SK-N-SH (cell line): Measurements from ENCODE around the gene DMAP1. TPM values are rescaled to one million over a fixed set of nuclear protein-coding genes. Genes with fewer than 3 reads are reported as not detected.
A peak's percentile ranks its signal among the peaks of the same experiment; 100 is the strongest.

Experiments used
- CTCF ChIA-PET: fragments of 300-600, 350-600 bp; formaldehyde crosslinking; extraction: SDS; loops from one replicate; lab custom pipeline; 2021; lab: Yijun Ruan, JAX
- POLR2A ChIA-PET: fragments of 350-600 bp; sonication (Branson Sonifier 250); formaldehyde crosslinking; extraction: SDS; loops from one replicate; lab custom pipeline; 2020; ENCODE audit warnings: antibody characterized with exemption, inconsistent platforms; lab: Yijun Ruan, JAX
- DNase-seq: peaks from one replicate; pipeline ENCODE4 v3.0.0; 2012
- H2AFZ ChIP-seq: fragments of 200-600 bp; sonication (generic); 2 replicates; pipeline ENCODE4 v1.8.1; 2016; ENCODE audit warnings: antibody characterized with exemption, mild to moderate bottlenecking, low read depth
- H3F3A ChIP-seq: fragments of 200-600 bp; sonication (generic); replicated peaks from 2 replicates; pipeline ENCODE3; 2016; ENCODE audit warnings: antibody characterized with exemption, mild to moderate bottlenecking; ENCODE audit not compliant: insufficient read depth
- H3K27ac ChIP-seq, 2 experiments: fragments of 200-500 bp in 1 of 2; fragments of 200-600 bp in 1 of 2; sonication (Bioruptor generic) in 1 of 2; sonication (generic), shearing (Covaris generic) in 1 of 2; 2 replicates each; pipeline versions ENCODE4 v1.5.1 to v1.6.1; 2014 to 2016; ENCODE audit warnings: low read depth in 2 of 2, inconsistent platforms in 1 of 2, low read length in 1 of 2, mild to moderate bottlenecking in 1 of 2, mixed read lengths in 1 of 2
- H3K27me3 ChIP-seq: fragments of 200-600 bp; sonication (generic), shearing (Covaris generic); 2 replicates; pipeline ENCODE4 v1.6.1; 2016; ENCODE audit warnings: mixed run types; ENCODE audit not compliant: insufficient read depth
- H3K36me3 ChIP-seq, 2 experiments: fragments of 200-500 bp in 1 of 2; fragments of 200-600 bp in 1 of 2; sonication (Bioruptor generic) in 1 of 2; sonication (generic) in 1 of 2; replicated peaks in 1 of 2; 2 replicates each; pipeline versions ENCODE3 to v1.5.1; 2014 to 2016; ENCODE audit warnings: low read length in 1 of 2, mild to moderate bottlenecking in 1 of 2; ENCODE audit not compliant: insufficient read depth in 2 of 2, control insufficient read depth in 1 of 2
- H3K4me1 ChIP-seq, 2 experiments: fragments of 200-500 bp in 1 of 2; fragments of 200-600 bp in 1 of 2; sonication (Bioruptor generic) in 1 of 2; sonication (generic), shearing (Covaris generic) in 1 of 2; 2 replicates each; pipeline versions ENCODE4 v1.5.1 to v1.6.1; 2014 to 2016; ENCODE audit warnings: low read depth in 1 of 2, low read length in 1 of 2, mixed run types in 1 of 2; ENCODE audit not compliant: insufficient read depth in 2 of 2, control insufficient read depth in 1 of 2
- H3K4me2 ChIP-seq: fragments of 200-600 bp; sonication (generic), shearing (Covaris generic); 2 replicates; pipeline ENCODE4 v1.6.1; 2017; ENCODE audit warnings: mixed run types
- H3K4me3 ChIP-seq, 2 experiments: fragments of 200-500 bp in 1 of 2; fragments of 200-600 bp in 1 of 2; sonication (Bioruptor generic) in 1 of 2; sonication (generic), shearing (Covaris generic) in 1 of 2; 2 replicates each; pipeline versions ENCODE4 v1.5.1 to v1.8.1; 2014 to 2016; ENCODE audit warnings: low read depth in 2 of 2, inconsistent platforms in 1 of 2, low read length in 1 of 2, mild to moderate bottlenecking in 1 of 2, mixed read lengths in 1 of 2, moderate library complexity in 1 of 2
- H3K79me2 ChIP-seq: fragments of 200-600 bp; sonication (generic); 2 replicates; pipeline ENCODE4 v1.8.1; 2017; ENCODE audit warnings: mild to moderate bottlenecking; ENCODE audit not compliant: insufficient read depth
- H3K9ac ChIP-seq: fragments of 200-600 bp; sonication (generic); 2 replicates; pipeline ENCODE4 v1.6.1; 2017; ENCODE audit warnings: mixed run types
- H3K9me2 ChIP-seq: fragments of 200-600 bp; sonication (generic); 2 replicates; pipeline ENCODE4 v1.6.1; 2017; ENCODE audit warnings: mixed run types
- H3K9me3 ChIP-seq: fragments of 200-600 bp; sonication (generic); 2 replicates; pipeline ENCODE4 v1.6.1; 2017; ENCODE audit warnings: mixed run types, mild to moderate bottlenecking, moderate library complexity
- H4K20me1 ChIP-seq: fragments of 200-600 bp; sonication (generic); 2 replicates; pipeline ENCODE4 v1.6.1; 2017; ENCODE audit warnings: mild to moderate bottlenecking, mixed run types; ENCODE audit not compliant: insufficient read depth
- CHD2 ChIP-seq: fragments of 150-350 bp; IDR thresholded peaks from 2 replicates; pipeline ENCODE4 v1.6.1; 2018; ENCODE audit warnings: low read length; ENCODE audit not compliant: partially characterized antibody
- FOSL2 ChIP-seq: IDR thresholded peaks from 2 replicates; pipeline ENCODE4 v1.4.0; 2012; ENCODE audit warnings: low read depth, mild to moderate bottlenecking, moderate library complexity, borderline replicate concordance
- FOXJ3 ChIP-seq: sonication (generic); formaldehyde crosslinking; IDR thresholded peaks from 2 replicates; pipeline ENCODE4 v1.5.1; 2020; ENCODE audit warnings: mild to moderate bottlenecking, missing genetic modification reagents
- GATA2 ChIP-seq: sonication (generic); formaldehyde crosslinking; IDR thresholded peaks from 2 replicates; pipeline ENCODE4 v1.5.0; 2020; ENCODE audit warnings: mild to moderate bottlenecking, missing genetic modification reagents
- JUND ChIP-seq: IDR thresholded peaks from 2 replicates; pipeline ENCODE4 v1.4.0; 2012
- MEF2A ChIP-seq: IDR thresholded peaks from 2 replicates; pipeline ENCODE4 v1.4.0; 2012; ENCODE audit warnings: low read depth, borderline replicate concordance
- NFIC ChIP-seq: IDR thresholded peaks from 2 replicates; pipeline ENCODE4 v1.4.0; 2012; ENCODE audit warnings: borderline replicate concordance
- POLR2AphosphoS5 ChIP-seq: IDR thresholded peaks from 2 replicates; pipeline ENCODE4 v1.6.1; 2012; ENCODE audit warnings: low read depth, low read length
- RCOR1 ChIP-seq: fragments of 150-350 bp; IDR thresholded peaks from 2 replicates; pipeline ENCODE4 v1.6.1; 2017; ENCODE audit warnings: antibody characterized with exemption, low read length
- TAF1 ChIP-seq: IDR thresholded peaks from 2 replicates; pipeline ENCODE4 v1.6.1; 2012; ENCODE audit warnings: low read depth, mild to moderate bottlenecking, low read length, moderate library complexity, borderline replicate concordance
- TCF12 ChIP-seq: IDR thresholded peaks from 2 replicates; pipeline ENCODE4 v1.4.0; 2012
- TEAD4 ChIP-seq: IDR thresholded peaks from 2 replicates; pipeline ENCODE4 v1.4.0; 2012; ENCODE audit warnings: mild to moderate bottlenecking, borderline replicate concordance; ENCODE audit not compliant: insufficient read depth
- YY1 ChIP-seq: IDR thresholded peaks from 2 replicates; pipeline ENCODE4 v1.4.0; 2012; ENCODE audit warnings: low read depth, mild to moderate bottlenecking
- WGBS: methylation state at CpG from one replicate; pipeline ENCODE4 v1.1.6; 2017; ENCODE audit warnings: low lambda C conversion rate; 5-methylcytosine and 5-hydroxymethylcytosine counted together
- polyA plus RNA-seq, 3 experiments: library from polyadenylated mRNA; depleted of rRNA; stranded (reverse); fragments of >200 nt; gene quantifications; 2 replicates each; pipeline ENCODE4 v1.2.3, GENCODE V29; 2012
- TF ChIP-seq, protein P1 (sequence below): IDR thresholded peaks from 2 replicates; pipeline ENCODE4 v1.6.1; 2012; ENCODE audit warnings: mild to moderate bottlenecking, low read depth, low read length, moderate library complexity
- TF ChIP-seq, protein P2 (sequence below): IDR thresholded peaks from 2 replicates; pipeline ENCODE4 v1.4.0; 2012; ENCODE audit warnings: low read depth, borderline replicate concordance
- TF ChIP-seq, protein P3 (sequence below): fragments of 150-350 bp; IDR thresholded peaks from 2 replicates; pipeline ENCODE4 v1.6.1; 2016; ENCODE audit warnings: mild to moderate bottlenecking, low read depth, low read length
- TF ChIP-seq, protein P4 (sequence below): IDR thresholded peaks from 2 replicates; pipeline ENCODE4 v1.4.0; 2012; ENCODE audit warnings: low read depth, borderline replicate concordance
- TF ChIP-seq, protein P5 (sequence below): IDR thresholded peaks from 2 replicates; pipeline ENCODE4 v1.4.0; 2012; ENCODE audit warnings: low read depth

DMAP1 gene
- polyA plus RNA-seq, 1 of the 3 experiments (the other 2 are of a cell fraction): 59.6 TPM

DNA sequence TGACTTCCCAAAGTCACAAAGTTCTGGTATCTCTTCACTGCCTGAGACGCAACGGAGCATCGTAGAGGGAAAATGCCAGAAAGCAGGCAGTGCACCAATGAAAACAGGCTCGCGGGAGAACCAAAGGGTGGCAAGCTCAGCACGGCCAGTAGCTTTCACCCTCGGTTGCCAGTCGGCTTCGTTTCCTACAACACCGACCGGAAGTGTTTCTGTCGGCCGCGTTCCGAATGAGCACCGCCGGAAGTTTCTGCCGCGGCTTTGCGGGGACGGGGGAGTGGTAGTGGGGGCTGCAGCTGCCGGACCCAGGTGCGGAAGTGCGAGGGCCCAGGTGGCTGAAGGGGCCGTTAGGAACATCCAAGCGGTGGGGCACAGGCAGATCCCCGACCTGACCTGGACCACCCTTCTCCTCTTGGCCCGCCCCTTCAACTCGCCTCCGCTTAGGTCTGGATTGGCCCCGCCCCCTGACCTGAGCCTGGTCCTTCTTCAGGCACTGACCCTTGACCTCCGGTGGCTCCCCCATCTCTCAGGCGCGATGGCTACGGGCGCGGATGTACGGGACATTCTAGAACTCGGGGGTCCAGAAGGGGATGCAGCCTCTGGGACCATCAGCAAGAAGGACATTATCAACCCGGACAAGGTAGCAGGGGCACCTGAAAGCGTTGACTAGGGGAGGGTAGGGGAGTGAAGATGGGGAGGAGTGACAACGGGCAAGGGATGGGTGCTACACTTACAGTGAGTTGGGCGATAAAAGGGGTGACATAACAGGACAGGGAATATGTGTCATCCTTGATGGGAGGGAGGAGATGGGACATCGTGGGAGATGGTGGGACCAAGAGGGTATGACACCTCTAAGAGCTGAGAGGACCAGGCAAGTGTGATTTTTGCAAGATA lies at the start of gene DMAP1 (continued):
- TF ChIP-seq, protein P1, sequence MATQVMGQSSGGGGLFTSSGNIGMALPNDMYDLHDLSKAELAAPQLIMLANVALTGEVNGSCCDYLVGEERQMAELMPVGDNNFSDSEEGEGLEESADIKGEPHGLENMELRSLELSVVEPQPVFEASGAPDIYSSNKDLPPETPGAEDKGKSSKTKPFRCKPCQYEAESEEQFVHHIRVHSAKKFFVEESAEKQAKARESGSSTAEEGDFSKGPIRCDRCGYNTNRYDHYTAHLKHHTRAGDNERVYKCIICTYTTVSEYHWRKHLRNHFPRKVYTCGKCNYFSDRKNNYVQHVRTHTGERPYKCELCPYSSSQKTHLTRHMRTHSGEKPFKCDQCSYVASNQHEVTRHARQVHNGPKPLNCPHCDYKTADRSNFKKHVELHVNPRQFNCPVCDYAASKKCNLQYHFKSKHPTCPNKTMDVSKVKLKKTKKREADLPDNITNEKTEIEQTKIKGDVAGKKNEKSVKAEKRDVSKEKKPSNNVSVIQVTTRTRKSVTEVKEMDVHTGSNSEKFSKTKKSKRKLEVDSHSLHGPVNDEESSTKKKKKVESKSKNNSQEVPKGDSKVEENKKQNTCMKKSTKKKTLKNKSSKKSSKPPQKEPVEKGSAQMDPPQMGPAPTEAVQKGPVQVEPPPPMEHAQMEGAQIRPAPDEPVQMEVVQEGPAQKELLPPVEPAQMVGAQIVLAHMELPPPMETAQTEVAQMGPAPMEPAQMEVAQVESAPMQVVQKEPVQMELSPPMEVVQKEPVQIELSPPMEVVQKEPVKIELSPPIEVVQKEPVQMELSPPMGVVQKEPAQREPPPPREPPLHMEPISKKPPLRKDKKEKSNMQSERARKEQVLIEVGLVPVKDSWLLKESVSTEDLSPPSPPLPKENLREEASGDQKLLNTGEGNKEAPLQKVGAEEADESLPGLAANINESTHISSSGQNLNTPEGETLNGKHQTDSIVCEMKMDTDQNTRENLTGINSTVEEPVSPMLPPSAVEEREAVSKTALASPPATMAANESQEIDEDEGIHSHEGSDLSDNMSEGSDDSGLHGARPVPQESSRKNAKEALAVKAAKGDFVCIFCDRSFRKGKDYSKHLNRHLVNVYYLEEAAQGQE: peak; percentile 73
- TF ChIP-seq, protein P2, sequence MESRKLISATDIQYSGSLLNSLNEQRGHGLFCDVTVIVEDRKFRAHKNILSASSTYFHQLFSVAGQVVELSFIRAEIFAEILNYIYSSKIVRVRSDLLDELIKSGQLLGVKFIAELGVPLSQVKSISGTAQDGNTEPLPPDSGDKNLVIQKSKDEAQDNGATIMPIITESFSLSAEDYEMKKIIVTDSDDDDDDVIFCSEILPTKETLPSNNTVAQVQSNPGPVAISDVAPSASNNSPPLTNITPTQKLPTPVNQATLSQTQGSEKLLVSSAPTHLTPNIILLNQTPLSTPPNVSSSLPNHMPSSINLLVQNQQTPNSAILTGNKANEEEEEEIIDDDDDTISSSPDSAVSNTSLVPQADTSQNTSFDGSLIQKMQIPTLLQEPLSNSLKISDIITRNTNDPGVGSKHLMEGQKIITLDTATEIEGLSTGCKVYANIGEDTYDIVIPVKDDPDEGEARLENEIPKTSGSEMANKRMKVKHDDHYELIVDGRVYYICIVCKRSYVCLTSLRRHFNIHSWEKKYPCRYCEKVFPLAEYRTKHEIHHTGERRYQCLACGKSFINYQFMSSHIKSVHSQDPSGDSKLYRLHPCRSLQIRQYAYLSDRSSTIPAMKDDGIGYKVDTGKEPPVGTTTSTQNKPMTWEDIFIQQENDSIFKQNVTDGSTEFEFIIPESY: no peak
- TF ChIP-seq, protein P3, sequence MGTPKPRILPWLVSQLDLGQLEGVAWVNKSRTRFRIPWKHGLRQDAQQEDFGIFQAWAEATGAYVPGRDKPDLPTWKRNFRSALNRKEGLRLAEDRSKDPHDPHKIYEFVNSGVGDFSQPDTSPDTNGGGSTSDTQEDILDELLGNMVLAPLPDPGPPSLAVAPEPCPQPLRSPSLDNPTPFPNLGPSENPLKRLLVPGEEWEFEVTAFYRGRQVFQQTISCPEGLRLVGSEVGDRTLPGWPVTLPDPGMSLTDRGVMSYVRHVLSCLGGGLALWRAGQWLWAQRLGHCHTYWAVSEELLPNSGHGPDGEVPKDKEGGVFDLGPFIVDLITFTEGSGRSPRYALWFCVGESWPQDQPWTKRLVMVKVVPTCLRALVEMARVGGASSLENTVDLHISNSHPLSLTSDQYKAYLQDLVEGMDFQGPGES: peak; percentile 62; the same call in 1 of the 2 replicates
- TF ChIP-seq, protein P4, sequence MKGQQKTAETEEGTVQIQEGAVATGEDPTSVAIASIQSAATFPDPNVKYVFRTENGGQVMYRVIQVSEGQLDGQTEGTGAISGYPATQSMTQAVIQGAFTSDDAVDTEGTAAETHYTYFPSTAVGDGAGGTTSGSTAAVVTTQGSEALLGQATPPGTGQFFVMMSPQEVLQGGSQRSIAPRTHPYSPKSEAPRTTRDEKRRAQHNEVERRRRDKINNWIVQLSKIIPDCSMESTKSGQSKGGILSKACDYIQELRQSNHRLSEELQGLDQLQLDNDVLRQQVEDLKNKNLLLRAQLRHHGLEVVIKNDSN: no peak; the same call in 1 of the 2 replicates
- TF ChIP-seq, all 33 proteins: peak for 17

DNA sequence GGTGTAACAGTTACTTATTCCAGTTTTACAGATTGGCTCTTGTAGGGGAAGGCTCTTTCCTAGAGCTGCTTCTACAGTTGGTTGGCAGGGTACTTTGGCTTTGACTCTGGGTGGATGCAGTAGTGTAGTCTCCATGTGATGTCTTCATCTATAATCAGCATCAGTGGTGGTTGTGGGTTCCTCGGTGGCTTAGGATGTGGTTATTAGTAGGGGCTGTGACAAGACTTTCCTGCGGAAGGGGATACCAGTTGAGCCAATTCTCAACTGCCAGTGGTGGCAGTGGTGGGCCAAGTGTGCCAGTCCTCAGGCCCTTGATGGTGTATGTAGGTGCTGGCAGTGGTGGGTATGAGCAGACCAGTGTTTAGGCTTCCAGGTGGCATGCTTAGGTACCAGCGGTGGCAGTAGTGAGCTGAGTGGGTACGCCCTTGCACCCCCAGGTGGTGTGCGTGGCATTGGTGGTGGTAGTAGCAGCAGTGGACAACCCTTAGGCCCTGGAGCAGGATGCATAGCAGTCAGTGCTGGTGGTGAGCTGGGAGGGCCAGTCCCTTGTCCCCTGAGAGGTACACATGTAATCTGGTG lies 44.7 kb upstream of the DMAP1 start:
- DNase-seq: no peak
- H3K9me3 ChIP-seq: no peaks in the 10 kb centered on the region
- H4K20me1 ChIP-seq: no peaks in the 10 kb centered on the region
- no peaks in the 10 kb centered on the region for H3K9me2 ChIP-seq
- no peak overlapping the region for H2AFZ ChIP-seq
- H3K27me3 ChIP-seq: no peaks in the 10 kb centered on the region
- H3K4me1 ChIP-seq: no peaks in the 10 kb centered on the region
- POLR2A ChIA-PET: no interaction called here
- H3F3A ChIP-seq: no peaks in the 10 kb centered on the region
- CTCF ChIA-PET: no interaction called here
- 57% methylated on average over 5 of the region's 5 CpGs for WGBS
- no peak overlapping the region for H3K9ac ChIP-seq
- H3K36me3 ChIP-seq: no peaks in the 10 kb centered on the region
- H3K4me3 ChIP-seq: no peak overlapping the region
- no peak overlapping the region for H3K27ac ChIP-seq
- no peak overlapping the region for H3K4me2 ChIP-seq
- no peaks in the 10 kb centered on the region for H3K79me2 ChIP-seq
- TF ChIP-seq NFIC (no peak), FOSL2 (no peak), POLR2AphosphoS5 (no peak), GATA2 (CRISPR knock-in tag) (no peak), TEAD4 (no peak), MEF2A (no peak), JUND (no peak), RCOR1 (no peak), FOXJ3 (no peak), TCF12 (no peak), CHD2 (no peak), TAF1 (no peak), YY1 (no peak)
- TF ChIP-seq, protein P1: no peak
- TF ChIP-seq, protein P5, sequence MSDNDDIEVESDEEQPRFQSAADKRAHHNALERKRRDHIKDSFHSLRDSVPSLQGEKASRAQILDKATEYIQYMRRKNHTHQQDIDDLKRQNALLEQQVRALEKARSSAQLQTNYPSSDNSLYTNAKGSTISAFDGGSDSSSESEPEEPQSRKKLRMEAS: no peak
